ENCODE data around the gene SLC25A23. TPM values are rescaled to one million over a fixed set of nuclear protein-coding genes. Genes with fewer than 3 reads are reported as not detected.

The SLC25A23 gene
- total and polyA plus RNA-seq, 9 of the 15 experiments (the other 6 are each of a cell fraction or from before 2014, with no cell fraction given) = 6.1 to 72.0 (median 26.6) TPM

DNA sequence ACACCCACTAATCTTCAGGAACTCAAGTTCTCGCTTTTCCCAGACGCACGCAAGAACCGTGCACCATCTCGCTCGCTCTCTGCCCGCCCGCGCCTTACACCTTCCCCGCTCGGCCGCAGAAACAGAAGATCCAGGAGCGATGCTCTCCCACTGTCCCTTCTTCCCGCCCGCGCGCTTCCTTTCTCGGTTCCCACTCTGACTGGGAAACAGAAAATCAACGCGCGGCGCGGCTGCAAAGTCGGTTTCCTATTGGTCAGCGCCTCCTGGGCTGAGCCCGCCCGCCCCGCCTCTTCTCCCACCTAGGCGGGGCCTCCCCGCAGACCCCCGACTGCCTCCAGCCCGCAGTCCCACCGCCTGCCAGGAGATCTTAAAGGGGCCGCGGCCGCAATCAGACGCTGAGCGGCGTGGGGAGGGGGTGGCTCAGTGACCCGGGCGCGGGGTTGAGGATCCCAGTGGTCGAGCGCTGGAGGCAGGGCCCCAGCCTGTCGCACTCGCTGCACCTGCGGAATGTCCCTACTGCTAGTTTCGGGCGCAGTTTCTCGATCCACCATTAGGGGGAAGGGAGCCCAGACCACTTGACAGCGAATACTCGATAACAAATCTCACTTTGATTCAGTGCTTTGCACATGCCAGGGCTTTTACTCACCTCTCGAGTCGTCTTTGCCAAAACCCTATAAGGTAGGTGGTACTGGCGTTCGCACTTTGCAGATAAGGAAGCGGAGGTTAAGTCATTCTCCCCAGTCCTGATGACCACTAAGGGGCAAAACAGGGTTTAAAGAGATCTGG, 700 bp upstream of the SLC25A23 start (continued):
- TF ChIP-seq ZNF79 (CRISPR knock-in tag; IDR thresholded peaks at IDR 0.05; ENCODE audit: low read depth) = no peak
- no peak for TF ChIP-seq KLF13 (tag; IDR thresholded peaks at IDR 0.05; ENCODE audit: borderline replicate concordance, low read depth)
- no peak for TF ChIP-seq ZSCAN32 (CRISPR knock-in tag; IDR thresholded peaks at IDR 0.05)
- TF ChIP-seq, protein P1, sequence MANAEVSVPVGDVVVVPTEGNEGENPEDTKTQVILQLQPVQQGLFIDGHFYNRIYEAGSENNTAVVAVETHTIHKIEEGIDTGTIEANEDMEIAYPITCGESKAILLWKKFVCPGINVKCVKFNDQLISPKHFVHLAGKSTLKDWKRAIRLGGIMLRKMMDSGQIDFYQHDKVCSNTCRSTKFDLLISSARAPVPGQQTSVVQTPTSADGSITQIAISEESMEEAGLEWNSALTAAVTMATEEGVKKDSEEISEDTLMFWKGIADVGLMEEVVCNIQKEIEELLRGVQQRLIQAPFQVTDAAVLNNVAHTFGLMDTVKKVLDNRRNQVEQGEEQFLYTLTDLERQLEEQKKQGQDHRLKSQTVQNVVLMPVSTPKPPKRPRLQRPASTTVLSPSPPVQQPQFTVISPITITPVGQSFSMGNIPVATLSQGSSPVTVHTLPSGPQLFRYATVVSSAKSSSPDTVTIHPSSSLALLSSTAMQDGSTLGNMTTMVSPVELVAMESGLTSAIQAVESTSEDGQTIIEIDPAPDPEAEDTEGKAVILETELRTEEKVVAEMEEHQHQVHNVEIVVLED (CRISPR knock-in tag; IDR thresholded peaks at IDR 0.05) = no peak
- peak; percentile 93 for TF ChIP-seq SP1 (CRISPR knock-in tag; IDR thresholded peaks at IDR 0.05)
- no peak for TF ChIP-seq ZNF23 (CRISPR knock-in tag; IDR thresholded peaks at IDR 0.05)
- no peak for TF ChIP-seq PHB (CRISPR knock-in tag; IDR thresholded peaks at IDR 0.05)
- no peak for TF ChIP-seq ZNF311 (CRISPR knock-in tag; IDR thresholded peaks at IDR 0.05)
- TF ChIP-seq MYNN (IDR thresholded peaks at IDR 0.05) = no peak
- TF ChIP-seq MYNN (CRISPR knock-in tag; IDR thresholded peaks at IDR 0.05) = no peak
- 0 out of 2 replicates have a peak, but pooled peaks have one; percentile 18 for TF ChIP-seq SMARCE1 (IDR thresholded peaks at IDR 0.05)
- peak; percentile 74 for TF ChIP-seq CREM (IDR thresholded peaks at IDR 0.05; ENCODE audit: low read depth)
- TF ChIP-seq SRSF7 (optimal IDR thresholded peaks at IDR 0.05; ENCODE audit: low read depth, low read length) = no peak
- peak; percentile 63 to 82 (median 75) for TF ChIP-seq CTCF (IDR thresholded peaks at IDR 0.05 in 2 of 3, conservative IDR thresholded peaks at IDR 0.05 in 1 of 3; ENCODE audit: insufficient read depth in 2 of 3, low read depth in 1 of 3, low read length in 3 of 3)
- TF ChIP-seq ZBTB49 (CRISPR knock-in tag; IDR thresholded peaks at IDR 0.05; ENCODE audit: borderline replicate concordance) = no peak
- TF ChIP-seq RREB1 (CRISPR knock-in tag; IDR thresholded peaks at IDR 0.05) = no peak
- no peak for TF ChIP-seq SMARCB1 (IDR thresholded peaks at IDR 0.05; ENCODE audit: insufficient read length, low read depth)

All from K562 (cell line).